DMS53 treated with DMSO at 0.1 percent for 48 hours (cell line): ENCODE results near the gene TRIM42.

Experiments
- DNase-seq: peaks from one replicate; lab custom pipeline; 2025; ENCODE audit not compliant: unreplicated experiment; lab: John Stamatoyannopoulos, UW

TRIM42 gene

DNA sequence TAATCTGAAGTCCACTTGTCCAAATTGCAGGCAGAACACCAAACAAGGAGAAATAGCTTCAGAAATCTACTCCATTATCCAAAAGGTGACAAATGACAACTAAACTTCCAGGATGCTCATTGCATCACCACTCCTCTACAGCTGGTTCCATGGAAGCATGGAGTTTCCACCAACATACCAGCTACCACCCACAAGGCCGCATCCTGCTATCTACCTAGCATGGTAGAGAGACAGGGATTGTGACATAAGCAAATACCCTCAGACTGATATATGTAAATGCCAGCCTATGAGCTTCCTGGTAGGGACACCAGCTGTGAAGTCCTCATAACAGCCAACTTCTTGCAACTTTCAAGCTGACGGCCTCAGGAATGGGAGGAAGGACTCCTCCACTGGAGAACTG, at the start of gene TRIM42:
TRIM42 (plus strand) TSS at position 301 of the 400 bp plus-strand sequence. CDS start 166 bp downstream, outside the sequence.
- no peak for DNase-seq

DNA sequence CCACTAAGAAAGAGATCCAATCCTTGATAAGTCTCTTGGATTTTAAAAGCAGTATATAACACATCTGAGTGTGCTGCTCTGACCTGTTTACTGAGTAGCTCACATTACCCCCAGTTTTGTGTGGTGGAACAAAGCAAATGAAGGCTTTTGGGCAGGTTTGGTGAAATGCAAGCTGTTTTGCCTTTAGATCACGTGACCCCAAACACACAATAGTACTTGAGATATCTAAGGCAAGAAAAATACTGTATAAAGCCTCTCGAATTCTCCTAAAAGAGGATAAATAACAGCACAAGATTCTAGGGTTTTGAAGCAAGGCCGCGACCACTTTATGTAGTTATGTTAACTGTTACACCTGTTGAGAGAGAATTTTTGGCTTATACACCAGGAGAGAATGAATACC, 49.3 kb upstream of the TRIM42 start:
- DNase-seq: no peak

DNA sequence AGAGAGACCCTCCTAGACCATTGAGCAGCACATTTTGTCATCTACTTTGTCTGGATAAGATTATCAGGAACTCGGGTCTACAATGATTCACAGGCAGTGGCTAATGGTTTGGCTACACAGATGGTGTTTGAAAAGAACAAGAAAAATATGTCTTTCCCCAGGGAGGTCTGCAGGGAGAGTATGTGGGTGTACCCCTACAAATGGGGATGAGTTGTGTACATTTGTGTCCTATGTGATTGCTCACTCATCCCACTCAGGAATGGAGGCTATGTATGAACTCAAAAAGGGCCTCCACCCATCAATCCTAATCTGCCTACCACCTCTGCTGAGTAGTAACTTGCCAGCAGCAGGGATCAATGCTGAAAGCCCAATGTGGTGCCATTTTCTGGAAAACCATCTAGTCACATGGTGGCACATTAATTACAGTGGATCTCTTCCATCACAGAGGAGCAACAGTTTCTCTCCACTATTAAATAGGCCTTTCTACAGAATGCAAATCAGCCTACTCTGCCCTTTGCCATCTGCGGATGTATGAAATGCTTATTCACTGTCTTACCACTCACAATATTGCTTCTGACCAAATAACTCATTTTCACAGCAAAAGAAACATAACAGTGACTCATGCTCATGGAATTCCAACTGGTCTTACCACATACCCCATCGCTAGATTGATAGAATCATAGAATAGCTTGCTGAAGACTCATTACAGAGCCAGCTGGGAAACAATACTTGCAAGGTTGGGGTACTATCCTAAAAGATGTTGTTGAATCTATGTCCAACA, 48.3 kb upstream of the TRIM42 start:
- peak; percentile 6 for DNase-seq

DNA sequence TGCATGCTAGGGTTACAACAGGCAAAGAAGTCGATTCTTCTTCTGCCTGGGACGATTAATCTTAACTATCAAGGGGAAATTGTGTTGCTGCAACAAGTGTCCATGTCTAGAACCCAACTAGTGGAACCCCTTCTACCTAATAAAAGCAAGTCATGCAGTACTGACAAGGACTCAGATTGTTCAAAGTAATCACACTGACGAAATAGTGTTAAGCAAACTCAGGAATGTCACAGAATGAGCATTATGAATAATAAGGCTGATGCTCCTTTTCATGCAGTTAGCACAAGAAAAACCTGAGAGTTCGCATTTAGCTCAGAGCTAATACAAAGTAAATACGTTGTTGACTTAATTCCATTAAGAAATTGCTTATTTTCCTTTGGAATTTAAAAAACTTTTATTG, 47.5 kb upstream of the TRIM42 start:
- DNase-seq: no peak

DNA sequence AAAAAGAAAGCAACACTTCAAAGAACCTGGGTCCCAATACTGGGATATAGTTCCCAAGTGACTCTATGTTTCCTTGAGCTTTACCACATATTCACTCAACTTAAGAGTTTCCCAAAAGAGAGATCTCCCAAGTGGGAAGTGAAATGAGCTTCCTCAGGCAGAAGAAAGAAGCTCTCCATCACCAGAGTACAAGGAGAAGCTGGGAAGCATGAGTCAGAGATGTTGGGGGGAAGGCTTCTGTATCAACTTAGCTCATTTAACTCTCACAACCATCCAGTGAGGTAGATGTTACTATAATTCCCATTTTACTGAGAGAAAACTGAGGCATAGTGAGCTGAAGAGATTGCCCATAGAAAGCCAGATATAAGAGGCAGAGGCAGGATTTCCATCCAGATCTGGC, 47.0 kb upstream of the TRIM42 start:
- no peak for DNase-seq

DNA sequence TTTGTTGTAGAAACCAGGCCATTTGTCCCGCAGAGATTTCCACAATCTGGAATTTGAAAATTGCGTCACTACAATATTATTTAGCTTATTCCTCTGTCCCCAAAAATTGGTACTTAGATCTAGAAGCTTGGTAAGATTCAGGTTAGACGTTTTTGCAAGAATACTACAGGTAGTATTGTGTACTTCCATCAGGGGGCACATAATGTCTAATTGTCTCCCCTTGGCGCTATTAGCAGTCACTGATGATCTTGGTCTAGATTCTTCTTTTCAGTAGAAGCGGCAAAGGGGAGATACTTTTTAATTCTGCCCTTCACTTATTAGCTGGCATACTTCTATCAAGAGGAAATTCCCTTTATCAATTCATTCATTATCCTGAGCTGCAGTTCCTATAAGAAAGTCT, 42.6 kb upstream of the TRIM42 start:
- DNase-seq: no peak

DNA sequence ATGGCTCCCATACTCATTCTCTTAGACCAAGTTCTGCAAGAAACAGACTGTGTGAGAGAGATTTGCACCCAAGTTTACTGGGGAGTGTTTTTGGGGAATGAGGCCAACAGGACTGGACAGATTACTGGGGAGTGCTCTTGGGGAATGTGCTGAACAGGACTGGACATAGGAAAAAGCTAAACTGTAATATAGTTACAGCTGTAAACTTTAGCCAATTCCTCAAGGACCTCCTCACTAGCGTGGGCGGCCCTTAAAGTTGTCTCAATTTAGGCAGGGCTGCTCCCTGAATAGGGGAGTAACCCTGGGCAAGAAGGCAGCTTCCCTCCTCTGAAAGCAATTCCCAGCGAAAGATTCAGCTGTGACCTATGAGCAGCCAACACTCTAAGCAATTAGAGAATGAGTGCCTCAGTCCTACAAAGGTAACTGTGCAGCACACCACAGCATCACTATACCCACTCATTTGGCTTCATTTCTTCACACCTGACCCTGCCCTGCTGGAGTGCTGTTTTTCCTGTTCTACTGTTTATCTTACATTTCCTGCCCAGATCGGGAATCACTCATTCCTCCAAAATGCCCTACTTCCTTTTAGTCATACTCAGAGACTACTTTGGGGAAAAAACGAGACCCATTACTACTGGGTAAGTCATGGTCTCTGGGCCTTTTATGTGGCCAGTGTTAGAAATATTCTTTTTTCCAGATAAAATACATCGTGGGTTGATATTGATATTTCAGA, 41.3 kb upstream of the TRIM42 start:
- DNase-seq: no peak

DNA sequence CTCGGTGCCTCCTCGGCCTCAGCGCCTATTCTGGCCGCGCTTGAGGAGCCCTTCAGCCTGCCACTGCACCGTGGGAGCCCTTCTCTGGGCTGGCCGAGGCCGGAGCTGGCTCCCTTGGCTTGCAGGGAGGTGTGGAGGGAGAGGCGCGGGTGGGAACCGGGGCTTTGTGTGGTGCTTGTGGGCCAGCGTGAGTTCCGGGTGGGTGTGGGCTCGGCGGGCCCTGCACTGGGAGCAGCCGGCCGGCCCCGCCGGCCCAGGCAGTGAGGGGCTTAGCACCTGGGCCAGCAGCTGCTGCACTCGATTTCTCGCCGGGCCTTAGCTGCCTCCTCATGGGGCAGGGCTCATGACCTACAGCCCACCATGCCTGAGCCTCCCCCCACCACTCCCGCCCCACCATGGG, 26.6 kb upstream of the TRIM42 start:
- no peak for DNase-seq

DNA sequence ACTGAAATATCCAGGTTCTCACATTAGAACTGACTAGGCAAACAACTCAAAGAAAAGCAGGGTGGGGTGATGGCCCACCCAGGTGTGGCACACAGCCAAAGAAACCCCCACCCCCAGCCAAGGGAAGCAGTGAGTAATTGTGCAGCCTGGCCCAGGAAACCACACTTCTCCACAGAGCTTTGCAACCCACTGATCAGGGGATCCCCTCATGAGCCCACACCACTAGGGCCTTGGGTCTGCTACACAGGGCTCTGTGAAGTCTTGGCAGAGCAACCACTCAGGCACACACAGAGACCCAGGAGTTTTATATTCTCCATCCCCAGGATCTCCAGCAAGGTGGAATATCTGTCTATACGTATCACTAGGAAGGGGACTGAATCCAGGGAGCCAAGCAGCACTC, 22.2 kb upstream of the TRIM42 start:
- no peak for DNase-seq

DNA sequence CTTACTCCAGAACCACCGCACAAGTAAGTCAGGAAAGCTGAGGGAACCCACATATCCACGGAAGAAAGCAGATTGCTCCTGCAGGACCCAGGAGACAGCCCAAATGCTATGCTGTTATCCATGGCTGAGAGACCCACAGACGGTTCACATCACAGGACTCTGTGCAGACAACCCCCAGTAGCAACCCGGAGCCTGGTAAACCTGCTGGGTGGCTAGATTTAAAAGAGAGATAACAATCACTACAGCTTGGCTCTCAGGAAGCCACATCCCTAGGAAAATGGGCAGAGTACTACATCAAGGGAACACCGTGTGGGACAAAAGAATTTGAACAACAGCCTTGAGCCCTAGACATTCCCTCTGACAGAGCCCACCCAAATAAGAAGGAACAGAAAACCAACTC, 13.8 kb upstream of the TRIM42 start:
- DNase-seq: no peak

DNA sequence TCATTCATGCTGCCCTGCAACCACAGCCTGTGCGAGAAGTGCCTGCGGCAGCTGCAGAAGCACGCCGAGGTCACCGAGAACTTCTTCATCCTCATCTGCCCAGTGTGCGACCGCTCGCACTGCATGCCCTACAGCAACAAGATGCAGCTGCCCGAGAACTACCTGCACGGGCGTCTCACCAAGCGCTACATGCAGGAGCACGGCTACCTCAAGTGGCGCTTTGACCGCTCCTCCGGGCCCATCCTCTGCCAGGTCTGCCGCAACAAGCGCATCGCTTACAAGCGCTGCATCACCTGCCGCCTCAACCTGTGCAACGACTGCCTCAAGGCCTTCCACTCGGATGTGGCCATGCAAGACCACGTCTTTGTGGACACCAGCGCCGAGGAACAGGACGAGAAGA, 4.7 kb downstream of the TRIM42 start:
- DNase-seq: no peak

DNA sequence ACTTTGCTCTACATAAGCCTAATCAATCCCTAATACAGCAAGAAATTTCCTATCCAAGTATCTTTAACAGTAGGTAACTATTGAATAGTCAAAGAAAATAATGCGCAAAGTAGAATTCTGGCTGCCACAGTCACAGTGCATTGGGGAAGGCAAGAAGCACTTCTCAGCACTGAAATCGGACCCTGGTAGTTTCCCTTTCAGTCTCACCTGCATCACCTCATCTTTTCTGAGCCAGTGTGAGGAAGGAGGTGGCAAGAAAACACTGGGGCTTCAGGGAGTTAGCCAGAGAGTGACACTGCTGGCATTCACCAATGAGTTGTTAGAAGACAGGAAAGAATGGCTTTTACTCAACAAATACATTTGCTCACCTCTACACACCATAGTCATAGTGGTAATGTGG, 8.3 kb downstream of the TRIM42 start:
- no peak for DNase-seq

DNA sequence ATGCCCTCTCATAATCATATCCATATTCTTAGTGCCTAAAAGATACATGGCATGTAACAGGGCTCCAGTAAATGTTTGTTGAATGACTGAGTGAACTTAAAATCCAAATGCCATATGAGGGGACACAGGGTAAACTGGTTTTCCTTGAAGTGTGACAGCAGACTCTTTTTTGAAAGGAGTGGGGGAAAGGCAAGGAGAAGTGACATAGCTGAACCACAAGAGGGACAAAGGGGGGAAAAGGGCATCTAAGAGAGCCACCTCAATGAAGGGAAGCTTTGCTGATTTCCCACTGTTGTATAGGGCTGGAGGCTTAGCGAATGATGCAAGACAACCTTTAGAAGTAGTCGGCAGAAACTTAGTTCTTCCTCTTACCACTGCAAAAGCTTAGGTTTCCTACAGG, 9.1 kb downstream of the TRIM42 start:
- DNase-seq: no peak

DNA sequence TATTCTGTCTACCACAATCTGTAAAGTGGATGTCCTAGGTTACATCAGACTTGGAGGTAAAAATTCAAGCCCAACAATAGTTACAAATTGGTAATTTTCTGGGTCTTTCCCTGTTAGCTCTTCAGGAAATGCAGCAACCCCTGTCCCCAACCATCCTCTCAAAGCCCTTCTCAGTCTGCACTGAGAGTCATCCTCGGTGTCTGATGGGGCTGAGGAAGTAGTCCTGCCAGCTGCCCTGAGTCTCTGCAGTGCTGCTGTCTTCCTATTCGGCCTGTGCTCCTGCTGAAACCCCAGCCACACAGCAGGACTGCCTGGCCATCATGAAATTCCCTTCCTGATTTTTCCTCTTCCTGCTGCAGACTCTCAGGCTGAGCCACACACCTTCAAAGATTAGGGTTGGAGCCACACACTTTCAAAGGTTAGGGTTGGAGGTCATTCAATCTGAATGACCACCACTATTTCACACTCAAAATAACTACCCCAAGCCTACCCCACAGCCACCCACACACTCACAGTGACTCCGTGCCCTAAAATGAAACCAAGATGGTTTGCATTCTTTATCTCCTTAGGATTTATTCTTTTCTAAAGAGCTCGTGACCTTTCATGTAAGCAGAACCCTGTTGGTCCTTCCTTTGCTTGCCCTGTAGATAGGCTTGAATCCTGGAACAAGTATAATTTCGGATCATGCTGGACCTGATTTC, 17.6 kb downstream of the TRIM42 start:
- DNase-seq: no peak

DNA sequence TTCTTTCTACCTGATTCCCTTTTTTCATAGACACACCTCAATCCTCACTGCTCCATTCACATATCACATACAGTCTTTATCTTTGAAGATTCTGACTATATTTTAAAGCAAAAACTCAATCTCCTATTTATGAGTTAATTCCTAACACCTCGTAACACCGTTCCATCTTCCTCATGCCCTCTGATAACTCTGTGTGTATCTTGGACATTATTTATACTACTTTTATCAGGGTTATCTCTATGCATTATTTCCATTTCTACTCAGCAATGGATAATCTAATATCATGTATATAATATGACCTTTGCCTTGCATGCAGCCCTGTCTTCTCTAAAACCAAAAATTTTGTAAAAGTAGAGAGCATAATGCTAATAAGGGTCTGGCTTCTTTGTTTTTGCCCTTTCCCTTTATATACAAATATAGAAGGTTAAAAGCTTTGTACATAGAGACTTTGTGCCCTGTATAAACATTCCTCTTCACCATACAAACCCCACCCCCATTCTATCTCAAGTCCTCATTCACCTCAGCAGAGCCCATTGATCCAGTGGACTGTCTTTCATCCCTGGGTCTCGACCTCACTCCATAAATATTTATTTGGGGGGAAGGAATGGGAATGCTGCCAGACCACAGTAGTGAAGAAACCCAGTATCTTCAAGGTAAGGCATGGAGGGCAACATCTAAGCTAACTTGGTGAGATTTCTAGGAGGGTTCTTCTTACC, 21.8 kb downstream of the TRIM42 start:
- no peak for DNase-seq

DNA sequence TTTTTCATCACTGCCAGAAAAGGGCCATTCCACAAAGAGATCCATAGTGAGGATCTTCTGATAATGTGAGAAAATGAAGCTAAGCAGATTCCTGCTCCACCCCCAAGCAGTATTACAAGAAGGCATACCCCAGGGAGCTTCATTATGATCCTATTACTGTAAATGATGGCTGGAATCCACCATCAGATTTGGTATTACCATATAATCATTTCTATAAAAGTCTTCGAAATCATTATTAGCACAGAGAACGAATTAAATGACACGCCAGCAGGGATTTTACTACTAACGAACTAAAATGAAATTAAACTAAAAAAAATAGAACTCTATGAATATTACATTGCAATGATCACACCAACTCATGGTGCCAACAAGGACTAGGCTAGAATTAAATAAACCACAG, 24.4 kb downstream of the TRIM42 start:
- no peak for DNase-seq

DNA sequence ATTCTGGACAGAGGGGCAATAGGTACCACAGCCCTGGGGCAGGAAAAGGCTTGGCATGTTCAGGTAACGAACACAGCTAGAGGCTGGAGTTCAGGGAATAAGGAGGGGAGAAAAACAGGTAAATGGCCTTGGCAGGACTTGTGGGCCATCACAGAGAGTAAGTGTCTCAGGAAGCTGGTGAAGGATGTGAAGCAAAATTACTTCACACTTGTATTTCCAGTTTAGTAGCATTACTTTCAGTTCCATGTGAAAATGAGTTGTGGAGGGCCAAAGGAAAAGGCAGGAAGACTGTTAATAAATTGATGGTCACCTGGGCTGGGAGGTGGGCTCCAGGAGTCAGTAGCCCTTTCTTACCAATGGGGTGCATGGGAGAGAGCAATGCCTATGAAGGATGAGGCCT, 25.6 kb downstream of the TRIM42 start:
- no peak for DNase-seq

DNA sequence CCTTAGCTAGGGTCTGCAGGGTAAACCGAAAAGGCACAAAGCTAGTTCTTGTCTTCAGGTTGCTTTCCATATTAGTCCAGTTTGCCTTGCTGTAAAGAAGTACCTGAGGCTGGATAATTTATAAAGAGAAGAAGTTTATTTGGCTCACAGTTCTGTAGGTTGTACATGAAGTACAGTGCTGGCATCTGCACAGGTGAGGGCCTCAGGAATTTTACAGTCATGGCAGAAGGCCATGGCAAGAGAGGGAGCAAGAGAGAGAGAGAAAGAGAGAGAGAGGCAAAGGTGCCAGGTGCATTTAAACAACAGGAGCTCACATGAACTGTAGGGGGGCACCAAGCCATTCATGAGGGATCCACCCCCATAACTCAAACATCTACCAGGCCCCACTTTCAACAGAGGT, 26.9 kb downstream of the TRIM42 start:
- no peak for DNase-seq

DNA sequence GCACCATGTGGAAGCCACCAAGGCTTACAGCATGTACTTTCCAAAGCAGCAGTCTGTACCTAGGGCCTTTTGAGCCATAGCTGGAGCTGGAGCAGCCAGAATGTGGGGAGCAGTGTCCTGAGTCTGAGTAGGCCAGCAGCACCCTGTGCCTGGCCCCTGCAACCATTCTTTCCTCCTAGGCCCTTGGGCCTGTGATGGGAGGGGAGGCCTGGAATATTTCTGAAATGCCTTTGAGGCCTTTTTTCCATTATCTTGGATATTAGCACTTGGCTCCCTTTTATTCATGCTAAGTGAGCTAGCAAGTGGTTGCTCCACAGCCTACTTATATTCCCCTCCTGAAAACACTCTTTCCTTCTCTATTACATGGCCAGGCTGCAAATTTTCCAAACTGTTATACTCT, 28.1 kb downstream of the TRIM42 start:
- no peak for DNase-seq

DNA sequence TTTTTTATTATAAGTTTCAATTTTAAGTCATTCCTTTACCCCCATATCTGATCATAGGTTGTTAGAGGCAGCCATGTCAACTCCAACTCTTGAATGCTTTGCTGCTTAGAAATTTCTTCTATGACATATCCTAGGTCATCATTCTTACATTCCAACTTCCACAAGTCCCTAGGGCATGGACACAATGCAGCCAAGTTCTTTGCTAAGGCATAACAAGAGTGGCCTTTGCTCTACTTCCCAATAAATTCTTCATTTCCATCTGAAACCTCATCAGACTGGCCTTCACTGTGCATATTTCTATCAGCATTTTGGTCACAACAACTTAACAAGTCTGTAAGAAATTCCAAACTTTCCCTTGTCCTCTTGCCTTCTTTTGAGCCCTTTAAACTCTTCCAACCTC, 28.5 kb downstream of the TRIM42 start:
- no peak for DNase-seq

DNA sequence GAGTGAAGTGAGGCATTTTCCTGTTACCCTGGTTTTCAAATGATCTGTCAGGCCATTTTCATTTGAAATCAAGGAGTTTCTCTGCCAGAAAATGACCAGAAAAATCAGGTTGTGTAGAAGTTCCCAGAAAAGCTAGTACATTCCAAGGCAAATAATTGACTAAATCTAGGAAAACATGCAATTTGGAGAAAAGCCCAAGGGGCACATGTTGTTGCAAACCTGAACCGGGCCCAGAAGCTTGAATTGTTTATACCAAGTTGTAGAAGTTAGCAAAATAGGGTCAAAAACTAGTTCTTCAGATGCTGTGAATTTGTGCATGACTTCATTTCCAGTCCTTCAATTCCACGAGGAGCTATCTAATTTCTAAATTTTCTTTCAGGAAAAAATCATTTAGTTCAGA, 31.0 kb downstream of the TRIM42 start:
- no peak for DNase-seq
